ENCODE data around the gene DNAJB1.

Gene DNAJB1

DNA sequence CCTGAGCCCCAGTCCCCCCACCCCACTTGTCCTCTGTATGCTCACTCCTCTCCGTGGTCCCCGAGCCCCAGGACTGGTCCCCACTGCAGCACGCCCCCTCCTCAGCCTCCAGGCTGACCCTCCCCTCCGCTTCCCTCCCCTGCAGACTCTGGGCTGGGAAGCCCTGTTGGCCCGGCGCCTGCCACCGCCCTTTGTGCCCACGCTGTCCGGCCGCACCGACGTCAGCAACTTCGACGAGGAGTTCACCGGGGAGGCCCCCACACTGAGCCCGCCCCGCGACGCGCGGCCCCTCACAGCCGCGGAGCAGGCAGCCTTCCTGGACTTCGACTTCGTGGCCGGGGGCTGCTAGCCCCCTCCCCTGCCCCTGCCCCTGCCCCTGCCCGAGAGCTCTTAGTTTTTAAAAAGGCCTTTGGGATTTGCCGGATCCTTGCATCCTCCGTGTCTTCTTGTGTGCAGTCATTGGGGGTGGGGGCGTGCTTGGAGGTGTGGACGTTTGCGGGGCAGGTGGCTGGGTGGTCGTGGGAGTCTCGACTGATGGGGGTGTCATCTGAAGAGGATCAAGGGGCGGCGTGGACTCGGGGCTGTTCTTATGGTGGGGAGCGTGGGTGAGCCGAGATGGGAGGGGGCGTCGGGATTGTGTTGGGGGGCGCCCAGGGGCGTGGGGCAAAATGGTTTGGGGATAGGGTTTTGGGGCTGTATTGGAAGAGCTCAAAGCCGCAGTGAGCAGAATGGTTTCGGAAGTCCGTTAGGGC, 46.6 kb downstream of the DNAJB1 start:
- no peak for DNase-seq

DNA sequence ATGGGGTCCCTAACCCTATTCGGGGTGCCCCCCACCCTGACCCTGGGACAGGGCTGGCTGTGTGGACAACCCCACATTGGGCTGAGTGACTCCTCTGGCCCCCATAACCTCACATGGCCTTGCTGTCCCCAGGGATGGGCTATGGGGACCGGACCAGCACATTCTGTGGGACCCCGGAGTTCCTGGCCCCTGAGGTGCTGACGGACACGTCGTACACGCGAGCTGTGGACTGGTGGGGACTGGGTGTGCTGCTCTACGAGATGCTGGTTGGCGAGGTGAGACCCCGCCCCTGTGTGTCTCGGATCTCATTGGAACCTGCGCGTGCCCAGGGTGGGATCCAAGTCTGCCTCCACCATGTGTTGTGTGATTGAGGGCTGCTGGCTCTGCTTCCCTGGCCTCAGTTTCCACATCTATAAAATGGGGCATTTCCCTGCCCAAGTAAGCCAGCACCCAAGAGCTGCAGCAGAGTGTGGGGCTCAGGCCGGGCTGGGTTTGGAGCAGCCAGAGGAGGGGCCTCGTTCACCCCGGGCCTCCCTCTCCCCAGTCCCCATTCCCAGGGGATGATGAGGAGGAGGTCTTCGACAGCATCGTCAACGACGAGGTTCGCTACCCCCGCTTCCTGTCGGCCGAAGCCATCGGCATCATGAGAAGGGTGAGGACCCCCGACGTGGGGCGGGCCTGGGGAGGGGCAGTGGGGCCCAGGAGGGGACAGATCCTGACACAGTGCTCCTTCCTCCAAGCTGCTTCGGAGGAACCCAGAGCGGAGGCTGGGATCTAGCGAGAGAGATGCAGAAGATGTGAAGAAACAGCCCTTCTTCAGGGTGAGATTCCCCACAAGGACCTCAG, 47.9 kb downstream of the DNAJB1 start:
- DNase-seq = no peak

DNA sequence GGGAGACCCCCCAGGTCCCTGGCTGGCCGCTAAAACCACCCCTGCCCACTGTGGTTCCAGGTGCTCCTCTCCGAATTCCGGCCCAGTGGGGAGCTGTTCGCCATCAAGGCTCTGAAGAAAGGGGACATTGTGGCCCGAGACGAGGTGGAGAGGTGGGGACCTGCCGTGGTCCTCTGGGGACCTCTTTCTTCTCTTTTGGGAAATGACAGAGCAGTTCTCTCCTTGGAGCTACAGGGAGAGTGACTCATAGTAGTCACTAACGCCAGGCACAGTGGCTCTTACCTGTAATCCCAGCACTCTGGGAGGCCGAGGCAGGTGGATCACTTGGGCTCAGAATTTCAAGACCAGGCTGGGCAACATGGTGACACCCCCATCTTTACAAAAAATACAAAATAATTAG, 50.4 kb downstream of the DNAJB1 start:
- DNase-seq = peak; percentile 59

DNA sequence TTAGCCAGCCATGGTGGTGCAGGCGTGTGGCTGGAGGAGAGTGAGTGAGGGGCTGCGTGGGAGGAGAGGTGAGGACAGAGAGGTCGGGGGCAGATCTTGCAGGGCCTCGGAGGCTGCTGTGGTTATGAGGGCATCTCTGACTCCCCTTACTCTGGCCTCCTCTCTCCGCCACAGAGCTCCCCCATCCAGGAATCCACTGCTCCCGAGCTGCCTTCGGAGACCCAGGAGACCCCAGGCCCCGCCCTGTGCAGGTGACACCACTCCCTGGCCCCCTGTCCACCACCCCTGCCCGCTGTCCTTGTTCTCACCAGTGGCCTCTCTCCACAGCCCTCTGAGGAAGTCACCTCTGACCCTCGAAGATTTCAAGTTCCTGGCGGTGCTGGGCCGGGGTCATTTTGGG, 50.8 kb downstream of the DNAJB1 start:
- DNase-seq = no peak
